A673 (cell line): ENCODE measurements around the gene LEFTY1.

ENCODE experiments used
- CTCF ChIP-seq: fragments of 300-800, 200-600 bp; sonication (generic); conservative IDR thresholded peaks from 2 replicates; pipeline ENCODE4 v1.5.1; 2017; ENCODE audit warnings: low read depth, mild to moderate bottlenecking, antibody characterized with exemption, low read length, moderate library complexity, mixed read lengths
- EZH2 ChIP-seq: fragments of 200-600 bp; sonication (generic); IDR thresholded peaks from 2 replicates; pipeline ENCODE4 v1.6.1; 2017; ENCODE audit warnings: borderline replicate concordance, low read depth, mild to moderate bottlenecking, mixed read lengths, antibody characterized with exemption, low read length; ENCODE audit not compliant: poor library complexity, severe bottlenecking

GRCh38 chr1:225857256-225857655 lies 31.7 kb downstream of the LEFTY1 start:
- TF ChIP-seq CTCF, result no peak
- TF ChIP-seq EZH2, result no peak
